GM18909 (cell line): ENCODE data around the gene TMEM217.
"Not testable (repeated sequence)": the region's sequence is repeated elsewhere in the genome, so short reads cannot be mapped to it uniquely, and the experiment has no call there.

Experiments used
- ATAC-seq: cut with Tn5 transposase; IDR thresholded peaks from one replicate; pipeline ENCODE4 v1.9.1; 2021; ENCODE audit warnings: mild to moderate bottlenecking; ENCODE audit not compliant: unreplicated experiment, poor library complexity

Gene TMEM217

GRCh38 chr6:37222125-37222967 lies 35.6 kb downstream of the TMEM217 start:
- ATAC-seq, result peak; percentile 90

GRCh38 chr6:37221585-37222124 lies 36.3 kb downstream of the TMEM217 start:
- ATAC-seq, result peak; percentile 13

- ATAC-seq, result no peak
These were observed 39.4 kb downstream of the TMEM217 start for GRCh38 chr6:37218511-37218910.

DNA sequence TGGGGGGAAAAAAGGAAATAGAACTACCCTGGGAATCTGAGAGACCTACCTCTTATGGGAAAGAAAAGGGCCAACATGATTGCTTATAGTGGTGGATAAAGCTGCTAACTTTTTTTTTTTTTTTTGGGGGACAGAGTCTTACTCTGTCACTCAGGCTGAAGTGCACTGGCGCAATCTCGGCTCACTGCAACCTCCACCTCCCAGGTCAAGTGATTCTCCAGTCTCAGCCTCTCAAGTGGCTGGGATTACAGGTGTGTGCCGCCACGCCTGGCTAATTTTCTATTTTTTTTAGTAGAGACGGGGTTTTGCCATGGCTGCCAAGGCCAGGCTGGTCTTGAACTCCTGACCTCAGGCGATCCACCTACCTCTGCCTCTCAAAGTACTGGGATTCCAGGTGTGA lies 39.9 kb downstream of the TMEM217 start:
- no peak for ATAC-seq

DNA sequence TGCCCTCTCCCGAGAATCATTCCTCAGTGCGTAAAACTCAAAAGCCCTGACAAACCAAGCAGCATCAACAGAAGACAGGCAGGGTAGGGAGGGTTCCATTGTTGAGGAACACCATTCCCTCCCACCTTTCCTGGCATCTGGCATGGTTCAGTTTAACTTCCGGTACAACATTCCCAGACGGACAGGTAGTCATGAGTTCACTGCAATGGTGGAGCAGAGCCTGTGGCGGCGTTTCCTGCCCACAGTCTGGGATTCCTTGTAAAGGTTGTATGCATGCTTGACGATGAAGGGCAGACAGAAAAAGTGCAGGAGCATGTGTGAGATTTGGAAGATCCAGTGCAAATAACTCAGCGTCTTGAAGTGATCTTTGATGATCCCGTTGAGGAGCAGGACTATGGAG lies 45.7 kb downstream of the TMEM217 start:
- ATAC-seq, result no peak

- ATAC-seq, result peak; percentile 53
These were observed 47.5 kb downstream of the TMEM217 start for GRCh38 chr6:37210313-37210968.

DNA sequence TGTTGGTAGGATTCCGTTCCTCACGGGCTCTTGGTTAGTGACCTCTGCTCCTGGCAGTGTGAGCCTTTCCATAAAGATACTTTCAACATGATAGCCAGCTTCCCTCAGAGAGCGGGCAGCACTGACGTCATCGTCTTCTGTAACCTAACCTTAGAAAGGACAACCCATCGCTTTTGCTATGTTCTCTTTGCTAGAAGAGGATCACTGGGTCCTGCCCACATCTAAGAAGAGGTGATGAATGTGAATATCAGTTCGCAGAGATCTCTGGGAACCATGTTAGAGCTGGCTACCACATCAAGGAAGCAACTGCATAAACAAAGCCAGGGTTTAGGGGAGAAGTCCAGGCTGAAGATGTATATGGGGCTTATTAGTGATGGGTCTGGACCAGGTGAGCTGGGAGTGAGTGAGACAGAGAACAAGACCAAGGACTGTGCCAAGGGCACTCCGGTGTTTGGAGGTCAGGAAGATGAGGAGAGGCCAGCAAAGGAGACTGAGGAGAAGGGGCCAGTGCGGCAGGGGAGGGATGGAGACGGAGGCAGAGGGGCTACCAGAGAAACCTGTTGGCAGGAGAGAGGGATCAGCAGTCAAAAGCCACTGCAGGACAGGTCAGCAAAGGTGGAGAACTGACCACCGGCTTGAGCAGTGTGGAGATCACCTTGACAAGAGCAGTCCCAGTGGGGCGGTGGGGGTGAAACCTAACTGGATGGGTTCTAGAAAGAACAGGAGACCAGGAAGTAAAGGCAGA lies 48.3 kb downstream of the TMEM217 start:
- no peak for ATAC-seq

DNA sequence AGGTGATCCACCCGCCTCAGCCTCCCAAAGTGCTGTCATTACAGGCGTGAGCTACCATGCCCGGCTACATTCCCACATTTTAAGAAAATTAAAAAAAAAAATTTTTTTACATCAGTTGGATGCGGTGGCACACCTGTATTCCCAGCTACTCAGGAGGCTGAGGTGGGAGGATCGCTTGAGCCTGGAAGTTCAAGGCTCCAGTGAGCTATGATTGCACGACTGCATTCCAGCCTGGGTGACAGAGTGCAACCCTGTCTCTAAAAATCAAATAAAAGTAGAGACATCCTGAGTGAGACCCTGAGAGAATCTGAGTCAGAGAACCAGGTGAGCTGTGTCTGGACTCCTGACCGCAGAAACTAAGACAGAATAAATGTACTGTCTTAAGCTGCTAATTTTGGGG lies 49.2 kb downstream of the TMEM217 start:
- ATAC-seq, result no peak

GRCh38 chr6:37207903-37208456 lies 50.0 kb downstream of the TMEM217 start:
- peak; percentile 52 for ATAC-seq

- no peak for ATAC-seq
These were observed 51.3 kb downstream of the TMEM217 start for GRCh38 chr6:37206622-37207021.

DNA sequence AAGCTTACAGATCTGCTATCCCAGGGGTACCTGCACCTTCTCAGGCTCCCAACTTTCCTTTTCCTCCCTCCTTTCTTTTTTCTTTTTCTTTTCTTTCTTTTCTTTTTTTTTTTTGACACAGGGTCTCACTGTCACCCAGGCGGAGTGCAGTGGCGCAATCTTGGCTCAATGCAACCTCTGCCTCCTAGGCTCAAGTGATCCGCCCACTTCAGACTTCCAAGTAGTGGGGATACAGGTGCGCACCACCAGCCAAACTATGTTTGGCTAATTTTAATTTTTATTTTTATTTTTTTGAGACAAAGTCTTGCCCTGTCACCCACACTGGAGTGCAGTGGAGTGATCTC lies 52.0 kb downstream of the TMEM217 start:
- ATAC-seq, result no peak

- ATAC-seq, result no peak
These were observed 52.6 kb downstream of the TMEM217 start for GRCh38 chr6:37205175-37205996.

- no peak for ATAC-seq
These were observed 53.8 kb downstream of the TMEM217 start for GRCh38 chr6:37204014-37204751.

DNA sequence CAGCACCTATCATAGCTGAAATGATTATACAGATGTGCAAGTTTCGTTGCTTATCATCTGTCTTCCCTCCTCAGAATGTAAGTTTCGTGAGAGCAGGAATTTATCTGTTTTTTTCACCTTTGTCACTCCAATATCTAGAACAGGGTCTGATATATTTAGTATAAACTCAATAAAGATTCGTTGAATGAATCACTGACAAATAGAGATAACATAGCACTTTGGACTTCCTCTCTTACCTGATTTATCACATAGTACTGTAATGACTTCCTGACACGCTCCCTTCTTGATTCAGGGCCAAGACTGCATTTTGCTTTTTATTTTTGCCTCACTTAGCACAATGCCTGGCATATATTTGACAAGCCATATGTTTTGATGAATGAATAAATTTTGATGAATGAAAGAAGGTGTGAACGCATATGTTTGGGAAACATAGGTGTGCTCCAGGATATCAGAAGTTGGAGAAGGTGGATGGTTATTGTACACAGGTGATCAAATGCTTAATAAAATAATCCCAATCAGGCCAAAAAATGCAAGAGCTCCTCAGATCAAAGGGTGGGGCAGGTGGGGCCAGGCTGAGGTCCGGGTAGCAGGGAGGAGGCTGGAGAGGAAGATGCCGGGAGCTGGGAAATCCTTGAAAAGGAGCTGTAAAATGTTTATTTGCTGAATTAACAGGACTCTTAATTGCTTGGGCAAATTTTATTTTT lies 55.0 kb downstream of the TMEM217 start:
- no peak for ATAC-seq

- ATAC-seq, result no peak
These were observed 56.2 kb downstream of the TMEM217 start for GRCh38 chr6:37201726-37202125.

GRCh38 chr6:37200085-37200484 lies 57.9 kb downstream of the TMEM217 start:
- ATAC-seq, result no peak

GRCh38 chr6:37196451-37196850 lies 61.5 kb downstream of the TMEM217 start:
- ATAC-seq, result not testable (repeated sequence)

DNA sequence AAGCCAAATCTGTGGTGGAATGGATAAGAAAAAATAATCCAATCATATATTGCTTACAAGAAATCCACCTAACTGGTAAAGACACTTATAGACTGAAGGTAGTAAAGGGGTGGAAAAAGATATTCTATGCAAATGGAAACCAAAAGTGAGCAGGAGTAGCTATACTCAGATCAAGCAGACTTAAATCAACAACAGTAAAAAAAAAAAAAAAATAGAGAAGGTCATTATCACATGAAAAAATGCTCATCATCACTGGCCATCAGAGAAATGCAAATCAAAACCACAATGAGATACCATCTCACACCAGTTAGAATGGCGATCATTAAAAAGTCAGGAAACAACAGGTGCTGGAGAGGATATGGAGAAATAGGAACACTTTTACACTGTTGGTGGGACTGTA lies 63.1 kb downstream of the TMEM217 start:
- ATAC-seq, result not testable (repeated sequence)
